Lower leg skin (tissue), 4 donors: ENCODE data around the gene MBD5. TPM values are rescaled to one million over a fixed set of nuclear protein-coding genes. Genes with fewer than 3 reads are reported as not detected.

Source experiments
- DNase-seq, 2 donors: peaks; one replicate each; pipeline ENCODE4 v3.0.0-alpha.2; 2019; ENCODE audit warnings: low spot score in 2 of 2
- H3K4me3 ChIP-seq: fragments of 200-600 bp; sonication (generic); 2 replicates; pipeline ENCODE4 v1.5.1; 2017; ENCODE audit warnings: mild to moderate bottlenecking, low read depth; ENCODE audit not compliant: poor library complexity, severe bottlenecking
- POLR2A ChIP-seq, 2 donors: fragments of 450-650 bp; IDR thresholded peaks; one replicate each; pipeline ENCODE4 v1.6.1; 2016 to 2017; ENCODE audit warnings: antibody characterized with exemption in 2 of 2, mild to moderate bottlenecking in 1 of 2, moderate library complexity in 1 of 2
- WGBS, 2 donors: methylation state at CpG; one replicate each; pipeline ENCODE4 v1.1.5; 2018; 5-methylcytosine and 5-hydroxymethylcytosine counted together
- intact Hi-C: fragments of 100-400 bp; cut with DNase I; formaldehyde crosslinking; loops from one replicate; pipeline ENCODE4 v1.15.0; 2023; ENCODE audit warnings: low total_unique reads
- total RNA-seq, 4 donors: library from RNA; depleted of rRNA; stranded (reverse); fragments of >200 nt; gene quantifications; one replicate each; pipeline ENCODE4 v1.1.0, GENCODE V29; 2016
- TF ChIP-seq, protein P1 (sequence below), 3 donors: fragments of 450-650 bp; IDR thresholded peaks; one replicate each; pipeline ENCODE4 v1.5.1; 2016; ENCODE audit warnings: antibody characterized with exemption in 3 of 3, mild to moderate bottlenecking in 3 of 3, moderate library complexity in 2 of 3

MBD5 gene
- total RNA-seq, 4 donors from 2014 or later = 13.5 to 22.3 (median 17.4) TPM

GRCh38 chr2:148351437-148352143, 330.7 kb downstream of the MBD5 start:
- intact Hi-C loops = no loop called here
- H3K4me3 ChIP-seq = no peak overlapping the region
- TF ChIP-seq POLR2A (IDR thresholded peaks at IDR 0.05) = no peak
- TF ChIP-seq, protein P1, sequence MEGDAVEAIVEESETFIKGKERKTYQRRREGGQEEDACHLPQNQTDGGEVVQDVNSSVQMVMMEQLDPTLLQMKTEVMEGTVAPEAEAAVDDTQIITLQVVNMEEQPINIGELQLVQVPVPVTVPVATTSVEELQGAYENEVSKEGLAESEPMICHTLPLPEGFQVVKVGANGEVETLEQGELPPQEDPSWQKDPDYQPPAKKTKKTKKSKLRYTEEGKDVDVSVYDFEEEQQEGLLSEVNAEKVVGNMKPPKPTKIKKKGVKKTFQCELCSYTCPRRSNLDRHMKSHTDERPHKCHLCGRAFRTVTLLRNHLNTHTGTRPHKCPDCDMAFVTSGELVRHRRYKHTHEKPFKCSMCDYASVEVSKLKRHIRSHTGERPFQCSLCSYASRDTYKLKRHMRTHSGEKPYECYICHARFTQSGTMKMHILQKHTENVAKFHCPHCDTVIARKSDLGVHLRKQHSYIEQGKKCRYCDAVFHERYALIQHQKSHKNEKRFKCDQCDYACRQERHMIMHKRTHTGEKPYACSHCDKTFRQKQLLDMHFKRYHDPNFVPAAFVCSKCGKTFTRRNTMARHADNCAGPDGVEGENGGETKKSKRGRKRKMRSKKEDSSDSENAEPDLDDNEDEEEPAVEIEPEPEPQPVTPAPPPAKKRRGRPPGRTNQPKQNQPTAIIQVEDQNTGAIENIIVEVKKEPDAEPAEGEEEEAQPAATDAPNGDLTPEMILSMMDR (IDR thresholded peaks at IDR 0.05) = no peak
- 66 to 71% methylated on average over 2 of the region's 2 CpGs for WGBS, 2 donors
- no peak for DNase-seq

DNA sequence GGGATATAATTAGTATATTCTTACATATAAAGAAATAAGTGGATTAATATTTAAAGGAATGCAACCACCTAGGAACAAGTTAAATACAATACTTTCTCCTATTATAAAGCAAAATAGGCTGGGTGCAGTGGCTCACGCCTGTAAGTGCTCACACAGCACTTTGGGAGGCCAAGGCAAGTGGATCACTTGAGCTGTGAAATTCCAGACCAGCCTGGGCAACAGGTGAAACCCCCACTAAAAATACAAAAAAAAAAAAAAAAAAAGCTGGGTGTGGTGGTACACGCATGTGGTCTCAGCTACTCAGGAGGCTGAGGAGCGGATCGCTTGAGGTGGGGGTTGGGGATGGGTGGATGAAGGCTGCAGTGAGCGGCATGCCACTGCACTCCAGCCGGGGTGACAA, 337.5 kb downstream of the MBD5 start:
- H3K4me3 ChIP-seq = no peak overlapping the region
- DNase-seq = no peak
- intact Hi-C loops = no loop called here
- TF ChIP-seq, protein P1 (IDR thresholded peaks at IDR 0.05) = no peak
- no peak for TF ChIP-seq POLR2A (IDR thresholded peaks at IDR 0.05)
- WGBS, 2 donors = 81 to 97% methylated on average over 6 of the region's 6 CpGs

- intact Hi-C loops = no loop called here
- no peak for TF ChIP-seq POLR2A (IDR thresholded peaks at IDR 0.05)
- TF ChIP-seq, protein P1 (IDR thresholded peaks at IDR 0.05) = no peak
- WGBS, 2 donors = 88 to 100% methylated on average over 1 of the region's 1 CpG
- no peak overlapping the region for H3K4me3 ChIP-seq
- no peak for DNase-seq
Observed at GRCh38 chr2:148360662-148361061, 339.8 kb downstream of the MBD5 start.

DNA sequence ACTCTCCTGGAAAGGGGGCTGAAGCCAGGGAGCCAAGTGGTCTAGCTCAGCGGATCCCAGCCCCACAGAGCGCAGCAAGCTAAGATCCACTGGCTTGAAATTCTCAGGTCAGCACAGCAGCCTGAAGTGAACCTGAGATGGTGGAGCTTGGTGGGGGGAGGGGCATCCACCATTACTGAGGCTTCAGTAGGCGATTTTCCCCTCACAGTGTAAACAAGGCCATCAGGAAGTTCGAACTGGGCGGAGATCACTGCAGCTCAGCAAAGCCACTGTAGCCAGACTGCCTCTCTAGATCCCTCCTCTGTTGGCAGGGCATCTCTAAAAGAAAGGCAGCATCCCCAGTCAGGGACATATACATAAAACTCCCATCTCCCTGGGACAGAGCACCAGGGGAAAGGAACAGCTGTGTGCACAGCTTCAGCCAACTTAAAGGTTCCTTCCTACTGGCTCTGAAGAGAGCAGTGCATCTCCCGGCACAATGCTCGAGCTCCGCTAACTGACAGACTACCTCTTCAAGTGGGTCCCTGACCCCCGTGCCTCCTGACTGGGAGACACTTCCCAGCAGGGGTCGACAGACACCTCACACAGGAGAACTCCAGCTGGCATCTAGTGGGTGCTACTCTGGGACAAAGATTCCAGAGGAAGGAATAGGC, 341.4 kb downstream of the MBD5 start:
- WGBS, 2 donors = 90 to 91% methylated on average over 9 to 10 of the region's 10 CpGs
- intact Hi-C loops = no loop called here
- no peak overlapping the region for H3K4me3 ChIP-seq
- DNase-seq = peak in 1 of 2 donors; percentile 60
- TF ChIP-seq, protein P1 (IDR thresholded peaks at IDR 0.05) = no peak
- TF ChIP-seq POLR2A (IDR thresholded peaks at IDR 0.05) = no peak

- WGBS, 2 donors = 79% methylated on average over 3 of the region's 3 CpGs
- H3K4me3 ChIP-seq = no peak overlapping the region
- no peak for TF ChIP-seq POLR2A (IDR thresholded peaks at IDR 0.05)
- TF ChIP-seq, protein P1 (IDR thresholded peaks at IDR 0.05) = no peak
- DNase-seq = no peak
- intact Hi-C loops = no loop called here
Observed at GRCh38 chr2:148375214-148375613, 354.3 kb downstream of the MBD5 start.
